Activated CD4-positive, CD25-positive, alpha-beta regulatory T cell treated with anti-CD3 and anti-CD28 coated beads, Interleukin-2, amount 50 U/mL, for 72 hours (primary cell): ENCODE results near the gene PALLD.

Source experiments
- DNase-seq: peaks from one replicate; pipeline ENCODE4 v3.0.0; 2021

PALLD gene

DNA sequence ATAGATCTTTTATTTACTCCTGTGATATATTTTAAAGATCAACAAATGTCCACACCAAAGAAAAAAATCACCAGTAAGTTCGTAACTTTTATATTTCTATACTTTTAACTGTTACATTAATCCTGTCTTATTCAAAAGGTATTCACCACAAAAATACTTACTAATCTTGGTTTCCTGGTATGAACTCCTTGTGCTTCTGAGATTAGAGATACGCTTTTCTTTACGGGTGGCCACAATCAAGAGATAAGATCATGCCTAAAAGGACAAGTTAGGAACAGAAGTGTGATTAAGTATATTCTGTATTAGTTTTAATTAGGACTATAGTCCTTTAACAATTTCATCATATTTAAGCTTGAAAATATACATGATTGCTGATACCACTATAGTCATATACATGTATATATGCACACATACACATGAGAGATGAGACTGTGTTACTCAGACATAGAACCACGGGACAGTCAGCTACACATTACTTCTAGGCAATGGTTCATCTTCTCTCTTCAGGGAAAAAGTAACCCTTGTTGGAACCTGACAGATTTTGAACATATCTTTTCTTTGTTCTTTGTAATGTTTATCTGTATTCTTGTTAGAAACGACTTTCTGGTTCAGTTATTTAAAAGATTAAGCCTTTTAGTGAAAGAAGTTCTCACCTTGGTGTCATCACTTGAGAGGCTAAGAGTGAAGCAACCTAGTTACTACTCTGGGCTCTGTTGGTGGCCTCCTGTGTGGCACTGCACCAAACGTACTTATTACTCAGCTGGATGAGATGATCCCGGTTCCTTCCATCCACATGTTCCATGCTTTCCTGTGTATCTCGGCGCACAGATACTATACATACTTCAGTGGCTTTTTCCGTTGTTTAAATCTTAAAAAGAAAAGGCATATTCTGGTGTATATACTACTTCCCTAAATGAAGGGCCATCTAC is 367.1 kb downstream of the PALLD start:
- no peak for DNase-seq

DNA sequence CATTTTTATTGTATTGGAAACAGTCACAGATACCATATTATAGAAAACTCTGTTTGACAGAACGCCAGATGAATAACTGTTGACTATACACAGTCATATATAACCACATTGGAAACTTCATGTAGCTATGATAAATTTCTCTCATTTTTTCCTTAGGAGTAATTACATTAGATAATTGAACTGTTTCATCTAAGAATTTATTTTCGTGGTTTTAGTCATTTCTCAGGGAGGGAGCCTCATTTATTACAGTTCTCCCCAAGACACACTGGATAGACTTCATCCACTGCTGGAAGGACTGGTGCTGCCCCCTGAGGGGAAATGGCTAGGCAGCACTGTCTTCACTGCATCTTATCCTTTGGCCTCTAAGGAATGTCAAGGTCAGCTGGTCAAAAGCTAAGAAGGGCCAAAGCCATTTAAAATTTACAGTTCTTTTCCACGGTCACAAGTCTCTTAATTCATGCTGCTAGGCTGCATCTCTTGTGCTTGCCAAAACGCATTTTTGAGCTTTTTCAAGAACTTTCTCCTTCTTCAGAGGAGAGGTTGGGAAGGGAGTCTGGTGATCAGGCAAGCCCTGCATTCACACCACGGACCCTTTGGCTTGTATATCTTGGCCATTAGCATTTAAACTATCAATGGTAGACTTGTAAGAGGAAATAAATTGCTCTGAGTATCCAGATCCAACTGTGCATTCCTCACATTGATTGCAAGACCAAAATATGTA is 368.1 kb downstream of the PALLD start:
- DNase-seq = no peak

DNA sequence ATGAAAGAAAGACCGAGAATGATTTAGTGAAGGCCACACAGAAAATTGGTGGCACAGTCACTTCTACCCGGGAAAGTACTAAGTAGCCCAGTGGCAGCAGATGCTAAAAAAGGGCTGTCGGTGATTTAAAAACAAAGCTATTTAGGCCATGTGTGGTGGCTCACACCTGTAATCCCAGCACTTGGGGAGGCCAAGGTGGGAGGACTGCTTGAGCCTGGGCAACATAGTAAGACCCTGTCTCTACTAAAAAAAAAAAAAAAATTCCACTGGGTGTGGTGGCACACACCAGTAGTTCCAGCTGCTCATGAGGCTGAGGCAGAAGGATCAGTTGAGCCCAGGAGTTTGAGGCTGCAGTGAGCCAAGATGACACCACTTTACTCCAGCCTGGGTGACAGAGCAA is 369.0 kb downstream of the PALLD start:
- no peak for DNase-seq

DNA sequence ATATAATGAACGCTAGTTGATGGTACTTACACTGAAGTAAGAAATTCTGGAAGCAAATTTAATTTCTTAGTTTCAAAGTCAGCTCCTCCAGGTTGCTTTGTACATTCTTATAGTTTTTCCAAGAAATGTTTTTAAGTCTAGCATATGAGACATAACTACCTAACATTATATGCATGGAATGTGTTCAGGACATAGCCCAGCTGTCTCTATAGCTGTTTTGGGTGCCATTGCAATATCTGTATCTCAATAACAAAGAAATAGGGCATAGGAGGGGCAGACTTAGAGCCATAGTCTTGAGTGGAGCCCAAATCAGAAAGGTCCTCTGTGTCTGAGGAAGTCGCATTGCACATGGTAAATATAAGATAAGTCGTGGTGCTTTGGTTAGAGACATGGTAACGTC is 369.8 kb downstream of the PALLD start:
- no peak for DNase-seq

DNA sequence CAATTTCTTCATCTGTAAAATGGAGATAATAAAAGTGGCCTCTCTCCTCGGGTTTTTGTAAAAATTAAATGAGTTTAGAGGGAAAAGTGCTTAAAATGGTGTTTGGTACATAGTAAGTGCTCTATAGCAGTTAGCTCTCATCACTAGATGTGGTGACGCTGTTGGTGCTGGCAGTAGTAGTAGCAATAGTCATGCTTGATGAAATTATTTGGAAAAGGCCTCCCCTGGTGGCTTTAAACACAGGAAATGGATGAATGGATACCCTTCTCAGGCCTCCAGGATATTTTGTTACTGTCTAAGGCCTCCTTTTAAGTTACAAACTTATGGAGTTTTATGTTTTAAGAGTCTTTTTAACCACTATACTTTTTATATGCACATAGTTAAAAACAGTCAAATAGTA is 370.3 kb downstream of the PALLD start:
- DNase-seq = no peak

DNA sequence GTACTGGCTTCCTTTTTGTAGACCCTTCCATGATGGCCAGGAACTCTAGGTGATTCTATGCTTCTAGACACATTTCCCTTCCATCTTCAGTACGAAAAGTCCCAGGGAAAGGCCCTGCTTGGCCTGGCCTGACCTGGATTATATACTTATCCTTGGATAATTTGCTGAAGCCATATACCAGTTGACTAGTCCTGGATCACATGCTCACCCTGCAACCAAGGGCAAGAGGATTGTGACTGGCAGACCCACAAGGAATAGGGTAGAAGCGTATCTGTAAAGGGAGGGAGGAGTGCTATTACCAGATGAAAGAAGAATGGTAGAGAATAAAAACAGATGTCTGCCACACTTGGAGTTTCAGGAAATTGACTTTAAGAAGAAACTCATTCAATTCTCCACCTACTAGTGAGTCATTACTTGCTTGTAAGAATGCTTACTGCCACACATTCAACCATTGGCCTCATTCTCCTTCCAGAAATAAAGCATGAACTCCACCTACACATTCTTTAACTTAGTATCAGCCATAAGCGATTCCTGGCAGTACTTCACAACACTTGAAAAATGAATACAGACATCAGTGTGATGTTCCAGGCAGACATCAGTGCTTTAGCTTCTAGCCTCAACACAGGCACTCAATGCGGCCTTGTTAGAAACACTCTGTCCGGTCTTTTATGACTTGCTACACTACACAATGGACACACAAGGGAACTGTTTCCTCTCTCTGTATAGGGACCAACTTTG is 371.4 kb downstream of the PALLD start:
- no peak for DNase-seq

DNA sequence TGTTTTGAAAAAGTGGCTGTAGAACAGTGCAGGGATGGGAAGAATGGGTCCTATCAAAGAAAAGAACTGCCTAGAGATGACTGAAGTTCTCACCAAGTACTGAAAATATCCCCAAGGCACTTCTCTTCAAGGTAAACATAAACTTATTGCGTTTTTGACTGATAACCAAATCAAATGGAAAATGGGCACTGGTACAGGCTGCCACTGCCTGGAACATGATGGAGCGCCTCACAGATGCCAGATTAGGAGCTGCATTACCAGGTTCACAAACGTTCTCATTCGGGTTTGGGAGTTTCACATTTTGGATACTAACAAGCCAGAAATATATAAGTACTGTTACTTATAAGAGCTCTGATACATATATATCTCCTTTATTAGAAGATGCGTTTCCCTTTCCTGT is 371.9 kb downstream of the PALLD start:
- no peak for DNase-seq

DNA sequence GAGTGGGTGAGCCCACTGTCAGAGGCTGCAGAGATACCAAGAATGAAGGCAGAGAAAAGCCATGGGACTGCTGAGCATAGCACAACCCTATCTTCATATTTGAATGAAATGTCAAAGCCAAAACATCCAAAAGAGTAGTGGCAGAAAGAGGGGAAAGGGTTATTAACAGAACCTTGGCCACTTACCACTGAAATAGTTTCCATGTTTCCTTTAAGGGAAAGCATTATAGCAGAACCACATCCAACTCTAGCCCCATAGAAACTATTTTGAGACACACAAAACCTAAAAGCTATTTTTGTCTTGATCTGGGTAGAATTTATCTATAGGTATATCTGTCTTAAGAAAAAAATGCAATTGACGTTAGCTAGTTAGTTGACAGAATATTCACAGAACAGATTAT is 373.2 kb downstream of the PALLD start:
- no peak for DNase-seq

DNA sequence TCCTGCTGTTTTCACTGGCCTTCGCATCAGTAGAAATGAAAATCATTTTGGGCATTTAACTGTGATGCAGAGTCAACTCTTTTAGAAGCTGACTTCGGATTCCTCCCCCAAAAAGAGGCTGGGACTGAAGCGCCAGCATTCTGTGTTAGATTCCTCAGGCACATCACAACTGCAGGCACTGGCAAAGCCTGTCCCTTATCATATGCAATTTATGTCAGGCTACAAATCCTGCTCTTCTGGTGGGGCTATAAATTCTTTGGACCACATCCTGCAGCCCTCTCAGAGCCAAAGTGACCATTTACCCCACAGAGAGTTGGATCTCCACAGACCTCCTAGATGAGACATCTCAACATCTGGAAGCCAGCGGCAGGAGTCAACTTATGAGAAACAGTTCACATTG is 374.8 kb downstream of the PALLD start:
- no peak for DNase-seq

DNA sequence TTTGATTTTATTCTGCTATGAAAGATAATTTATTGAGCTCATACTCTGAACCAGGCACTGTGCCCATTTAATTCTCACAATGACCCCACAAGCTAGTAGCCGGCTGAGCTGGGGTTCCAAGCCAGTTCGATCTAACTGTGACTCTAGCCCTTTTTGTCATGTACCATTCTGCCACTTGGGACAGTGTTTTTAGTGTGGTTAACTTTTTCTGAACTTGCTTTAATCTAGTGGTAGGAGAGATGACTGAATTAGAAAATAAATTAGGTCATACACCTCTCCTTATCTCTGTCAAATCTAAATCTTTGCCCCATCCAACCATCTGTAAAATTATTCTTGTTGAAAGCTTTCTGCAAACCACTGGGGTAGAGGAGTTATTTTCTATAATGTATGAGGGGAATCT is 377.2 kb downstream of the PALLD start:
- no peak for DNase-seq

DNA sequence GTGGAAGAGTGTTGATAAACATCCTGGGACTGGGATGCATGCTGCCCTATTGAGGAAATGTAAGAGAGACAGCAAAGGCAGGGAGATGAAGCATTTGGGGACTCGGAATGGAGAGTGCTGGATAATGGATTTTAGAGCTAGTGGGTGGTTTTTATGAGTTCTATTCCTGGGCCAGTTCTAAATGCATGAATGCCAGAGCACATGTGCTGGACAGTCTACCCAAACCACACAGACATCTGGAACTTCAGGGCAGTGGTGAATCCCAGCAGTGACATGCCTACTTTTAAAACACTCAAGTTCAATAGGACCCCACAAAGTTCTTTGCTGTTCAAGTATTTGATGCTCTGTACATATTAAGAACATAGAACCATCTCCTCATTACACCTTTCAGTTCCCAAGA is 379.3 kb downstream of the PALLD start:
- no peak for DNase-seq

DNA sequence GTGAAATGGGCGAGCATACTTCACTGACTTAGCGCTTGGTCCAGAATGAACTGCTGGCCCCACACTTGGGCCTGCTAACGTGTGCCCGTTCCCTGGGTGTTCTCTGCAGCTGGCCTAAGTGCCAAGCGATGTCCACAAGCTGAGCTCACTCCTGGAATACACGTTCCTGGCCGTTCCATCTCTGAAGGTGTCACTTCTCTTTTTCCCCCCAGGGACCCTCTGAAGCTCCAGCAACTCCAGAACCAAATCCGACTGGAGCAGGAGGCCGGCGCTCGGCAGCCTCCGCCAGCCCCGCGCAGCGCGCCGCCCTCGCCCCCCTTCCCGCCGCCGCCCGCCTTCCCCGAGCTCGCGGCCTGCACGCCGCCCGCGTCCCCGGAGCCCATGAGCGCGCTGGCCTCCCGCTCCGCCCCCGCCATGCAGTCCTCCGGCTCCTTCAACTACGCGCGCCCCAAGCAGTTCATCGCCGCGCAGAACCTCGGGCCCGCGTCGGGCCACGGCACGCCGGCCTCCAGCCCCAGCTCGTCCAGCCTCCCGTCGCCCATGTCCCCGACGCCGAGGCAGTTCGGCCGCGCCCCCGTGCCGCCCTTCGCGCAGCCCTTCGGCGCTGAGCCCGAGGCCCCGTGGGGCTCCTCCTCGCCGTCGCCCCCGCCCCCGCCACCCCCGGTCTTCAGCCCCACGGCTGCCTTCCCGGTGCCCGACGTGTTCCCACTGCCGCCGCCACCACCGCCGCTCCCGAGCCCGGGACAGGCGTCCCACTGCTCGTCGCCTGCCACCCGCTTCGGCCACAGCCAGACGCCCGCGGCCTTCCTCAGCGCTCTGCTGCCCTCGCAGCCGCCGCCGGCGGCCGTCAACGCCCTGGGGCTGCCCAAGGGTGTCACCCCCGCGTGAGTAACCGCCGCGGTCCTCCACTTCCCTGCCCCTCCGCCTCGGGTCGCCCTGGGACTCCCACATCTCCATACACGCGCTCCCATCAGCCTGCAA is 380.9 kb downstream of the PALLD start:
- DNase-seq = no peak

DNA sequence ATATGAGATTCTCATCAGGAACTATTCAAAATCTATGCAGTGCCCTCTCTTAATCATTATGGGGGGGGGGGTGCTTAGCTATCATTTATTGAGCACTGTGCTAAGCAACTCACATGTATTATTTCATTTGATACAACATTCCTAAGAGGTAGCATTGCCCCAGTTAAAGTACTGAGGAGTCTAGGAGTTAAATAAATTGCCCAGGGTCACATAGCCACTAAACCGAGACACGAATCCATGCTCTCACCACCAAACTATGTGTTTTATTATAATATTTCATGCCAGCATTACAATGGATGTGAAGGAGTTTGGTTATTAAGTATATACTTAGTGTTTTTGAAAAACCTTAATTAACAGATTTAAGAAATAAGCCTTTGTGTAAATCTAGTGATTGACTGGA is 381.8 kb downstream of the PALLD start:
- DNase-seq = no peak

DNA sequence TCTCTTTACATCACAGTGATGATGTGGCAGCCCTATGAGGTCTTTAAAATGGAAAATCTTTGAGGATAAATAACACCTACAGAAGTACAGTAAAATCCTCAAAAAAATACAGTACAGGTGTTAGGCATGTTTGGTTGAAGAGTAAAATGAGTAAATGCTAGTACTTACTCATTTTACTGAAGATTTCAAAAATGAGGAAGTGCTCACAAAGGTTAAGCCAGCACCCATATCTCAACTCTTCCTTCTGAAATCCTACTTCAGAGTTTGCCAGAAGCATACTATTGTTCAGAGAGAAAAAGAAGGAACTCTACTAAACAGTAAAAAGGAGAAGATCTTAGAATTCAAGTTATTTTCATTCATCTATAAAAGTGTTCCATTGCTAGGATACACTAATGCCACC is 382.3 kb downstream of the PALLD start:
- no peak for DNase-seq

DNA sequence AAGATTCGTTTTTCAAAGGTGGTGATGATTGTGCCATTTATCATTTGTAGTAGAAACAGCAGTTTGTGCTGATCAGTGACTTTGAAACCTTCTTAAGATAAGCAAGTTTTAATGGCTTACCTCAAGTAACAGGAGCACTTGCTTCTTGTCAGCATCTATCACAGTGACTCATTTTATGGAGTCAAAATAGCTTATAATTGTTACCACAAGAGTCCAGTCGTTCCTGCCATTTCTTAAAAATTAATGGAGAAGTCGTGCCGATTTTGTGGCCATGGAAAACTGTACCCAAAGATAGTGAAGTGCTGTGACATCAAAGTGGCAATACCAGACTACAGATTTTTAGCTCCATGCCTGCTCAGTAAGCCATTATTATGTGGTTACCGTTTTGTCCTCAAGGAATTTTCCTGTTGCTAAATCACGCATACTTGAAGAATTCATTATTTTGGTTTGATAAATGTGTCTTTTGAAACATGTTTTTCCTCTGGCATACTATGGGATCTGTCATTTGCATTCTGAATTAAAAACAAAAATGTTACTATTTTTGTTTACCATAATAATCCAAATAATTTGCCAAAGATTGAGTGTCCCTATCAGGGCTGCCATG is 383.3 kb downstream of the PALLD start:
- DNase-seq = no peak

DNA sequence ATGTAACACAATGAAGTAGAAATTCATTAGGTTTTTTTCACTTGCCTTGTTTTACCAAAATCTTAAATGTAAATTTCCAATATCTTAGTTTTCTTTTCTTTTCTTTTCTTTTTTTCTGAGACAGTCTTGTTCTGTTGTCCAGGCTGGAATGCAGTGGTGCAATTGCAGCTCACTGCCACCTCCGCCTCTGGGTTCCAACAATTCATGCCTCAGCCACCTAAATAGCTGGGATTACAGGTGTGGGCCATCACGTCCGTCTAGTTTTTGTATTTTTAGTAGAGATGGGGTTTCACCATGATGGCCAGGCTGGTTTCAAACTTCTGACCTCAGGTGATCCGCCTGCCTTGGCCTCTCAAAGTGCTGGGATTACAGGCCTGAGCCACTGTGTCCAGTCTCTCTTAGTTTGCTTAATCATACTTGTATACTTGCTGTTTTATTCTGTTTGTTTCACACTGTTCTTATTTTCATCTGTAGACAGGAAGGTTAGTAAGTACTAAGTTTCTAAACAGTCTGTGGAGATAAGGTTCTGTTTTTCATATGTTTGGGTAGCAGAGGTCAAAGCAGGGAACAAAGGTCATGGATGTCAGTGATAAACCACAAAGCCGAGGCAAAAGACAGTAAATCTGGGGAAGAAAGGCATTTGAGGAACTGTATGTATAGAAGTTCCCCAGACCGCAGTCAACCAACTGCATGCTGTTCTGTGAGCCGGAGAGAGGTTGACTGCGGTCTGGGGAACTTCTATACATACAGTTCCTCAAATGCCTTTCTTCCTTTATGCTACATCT is 384.2 kb downstream of the PALLD start:
- no peak for DNase-seq

DNA sequence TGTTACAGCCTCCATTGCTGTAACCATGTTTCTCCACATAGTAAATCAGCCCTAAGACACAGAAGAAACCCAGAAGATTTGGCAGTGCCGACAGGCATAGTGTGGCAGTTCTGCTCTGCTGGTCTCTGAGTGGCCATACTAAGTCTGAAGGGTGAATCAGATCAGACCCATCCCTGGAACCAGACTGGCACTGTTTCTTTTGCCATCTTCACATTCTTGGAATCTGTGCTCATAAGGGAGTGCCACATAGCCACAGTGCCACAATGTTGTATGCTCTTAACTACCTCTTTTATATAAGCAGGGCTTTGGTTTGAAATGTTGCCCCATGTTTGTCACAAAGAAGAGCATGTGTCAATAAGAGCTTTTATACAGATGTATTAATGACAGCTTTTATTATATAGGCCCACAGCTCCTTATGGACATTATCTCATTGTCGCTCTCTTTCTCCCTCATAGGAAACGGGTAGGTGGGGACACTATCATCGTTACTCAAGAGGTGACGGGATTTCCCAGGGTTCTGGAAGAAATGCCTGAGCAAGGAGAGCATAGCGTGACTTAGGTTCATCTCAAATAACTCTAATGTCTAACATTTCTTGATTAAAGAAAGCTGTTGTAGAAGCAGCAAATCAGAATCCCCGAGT is 385.0 kb downstream of the PALLD start:
- no peak for DNase-seq

DNA sequence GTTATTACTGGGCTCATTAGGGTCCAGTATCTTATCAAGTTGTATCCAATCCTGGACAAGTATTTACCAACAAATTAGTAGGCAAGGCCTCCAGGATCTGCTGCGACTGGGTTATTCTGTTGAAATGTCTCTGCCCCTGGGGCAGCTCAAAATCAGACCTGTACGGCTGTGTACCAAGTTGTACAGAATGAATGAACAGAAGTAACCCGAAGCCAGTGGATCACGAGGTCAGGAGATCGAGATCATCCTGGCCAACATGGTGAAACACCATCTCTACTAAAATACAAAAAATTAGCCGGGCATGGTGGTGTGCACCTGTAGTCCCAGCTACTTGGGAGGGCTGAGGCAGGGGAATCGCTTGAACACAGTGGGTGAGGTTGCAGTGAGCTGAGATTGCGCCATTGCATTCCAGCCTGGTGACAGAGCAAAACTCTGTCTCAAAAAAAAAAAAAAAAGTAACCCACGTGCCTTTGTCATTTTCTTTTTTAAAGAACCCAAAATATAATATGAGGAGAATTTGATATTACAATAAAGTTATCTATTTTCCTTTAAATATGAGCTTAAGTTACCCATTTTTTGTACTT is 385.9 kb downstream of the PALLD start:
- no peak for DNase-seq

DNA sequence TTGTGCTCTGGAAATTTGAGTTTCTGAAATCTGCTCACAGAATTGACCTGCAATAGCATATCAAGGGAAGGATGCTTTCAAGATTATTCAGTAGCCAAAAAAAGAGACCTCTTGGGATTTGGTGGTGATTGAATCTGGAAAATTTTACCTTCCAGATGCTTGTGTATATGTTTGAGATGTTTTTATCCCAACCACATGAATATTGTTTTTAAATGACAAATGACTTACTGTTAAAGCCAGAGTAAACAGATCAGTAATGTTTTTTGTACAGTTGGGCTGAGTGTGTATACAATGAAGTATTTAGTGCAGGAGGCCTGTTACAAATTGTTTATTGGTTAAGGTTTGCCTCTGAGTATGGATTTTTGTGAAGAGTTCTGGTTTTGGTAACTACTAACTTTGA is 386.7 kb downstream of the PALLD start:
- no peak for DNase-seq
